ENCODE results near the gene CYP2S1. TPM values are rescaled to one million over a fixed set of nuclear protein-coding genes. Genes with fewer than 3 reads are reported as not detected.

The CYP2S1 gene
- total and polyA plus RNA-seq, 9 of the 15 experiments (the other 6 are each of a cell fraction or from before 2014, with no cell fraction given), result 0.07 to 1.9 (median 0.41) TPM

DNA sequence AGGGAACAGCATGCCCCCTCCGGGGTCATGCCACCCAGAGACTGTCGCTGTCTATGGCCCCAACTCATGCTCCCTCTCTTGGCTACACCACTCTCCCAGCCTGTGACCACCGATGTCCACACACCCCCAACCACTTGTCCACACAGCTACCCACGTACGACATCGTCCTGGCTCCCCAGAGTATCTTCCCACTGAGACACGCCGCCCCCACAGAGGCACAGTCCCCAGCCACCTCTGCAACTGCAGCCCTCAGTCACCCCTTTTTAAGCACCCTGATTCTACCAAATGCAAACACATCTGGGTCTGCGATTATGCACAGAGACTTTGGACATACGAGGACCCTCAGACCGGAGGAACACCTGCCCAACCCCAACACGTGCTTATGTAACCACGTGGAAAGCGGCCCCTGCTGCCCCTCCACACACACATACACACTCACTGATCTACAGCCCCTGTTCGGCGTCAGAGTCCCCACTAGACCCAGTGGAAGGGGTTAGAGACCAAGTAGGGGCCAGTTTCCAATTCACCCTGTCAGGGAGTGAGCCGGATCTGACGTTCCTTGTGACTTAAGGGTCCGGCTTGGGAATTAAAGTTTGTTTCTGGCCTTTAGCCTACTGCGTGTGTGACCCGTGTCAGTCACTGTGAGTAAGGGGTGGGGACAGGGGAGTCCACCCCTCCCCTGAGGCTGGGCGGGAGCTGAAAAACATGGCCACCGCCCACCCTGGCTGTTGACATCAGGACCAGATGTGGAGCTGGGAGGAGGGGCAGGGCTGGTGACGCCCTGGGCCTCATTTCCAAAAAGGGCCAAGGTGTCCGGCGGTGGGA, 14.1 kb downstream of the CYP2S1 start (continued):
- TF ChIP-seq ZBTB7A (IDR thresholded peaks at IDR 0.05; ENCODE audit: borderline replicate concordance, control insufficient read depth, low read depth, low read length), result peak; percentile 42; the same call in 1 of the 2 replicates
- TF ChIP-seq FOXK2 (conservative IDR thresholded peaks at IDR 0.05 in 1 of 2, IDR thresholded peaks at IDR 0.05 in 1 of 2; ENCODE audit: low read depth in 2 of 2), result peak; percentile 89 to 95
- no peak for TF ChIP-seq HDAC6 (IDR thresholded peaks at IDR 0.05; ENCODE audit: low read depth, low read length)
- peak; percentile 42 for TF ChIP-seq MEIS2 (IDR thresholded peaks at IDR 0.05; ENCODE audit: partially characterized antibody)
- TF ChIP-seq ILK (tag; IDR thresholded peaks at IDR 0.05; ENCODE audit: borderline replicate concordance, low read depth), result no peak
- TF ChIP-seq ZNF134 (CRISPR knock-in tag; conservative IDR thresholded peaks at IDR 0.05), result no peak
- no peak for TF ChIP-seq SIN3A (IDR thresholded peaks at IDR 0.05; ENCODE audit: borderline replicate concordance in 2 of 2, control insufficient read depth in 1 of 2, low read depth in 2 of 2, low read length in 2 of 2)
- TF ChIP-seq, protein P1, sequence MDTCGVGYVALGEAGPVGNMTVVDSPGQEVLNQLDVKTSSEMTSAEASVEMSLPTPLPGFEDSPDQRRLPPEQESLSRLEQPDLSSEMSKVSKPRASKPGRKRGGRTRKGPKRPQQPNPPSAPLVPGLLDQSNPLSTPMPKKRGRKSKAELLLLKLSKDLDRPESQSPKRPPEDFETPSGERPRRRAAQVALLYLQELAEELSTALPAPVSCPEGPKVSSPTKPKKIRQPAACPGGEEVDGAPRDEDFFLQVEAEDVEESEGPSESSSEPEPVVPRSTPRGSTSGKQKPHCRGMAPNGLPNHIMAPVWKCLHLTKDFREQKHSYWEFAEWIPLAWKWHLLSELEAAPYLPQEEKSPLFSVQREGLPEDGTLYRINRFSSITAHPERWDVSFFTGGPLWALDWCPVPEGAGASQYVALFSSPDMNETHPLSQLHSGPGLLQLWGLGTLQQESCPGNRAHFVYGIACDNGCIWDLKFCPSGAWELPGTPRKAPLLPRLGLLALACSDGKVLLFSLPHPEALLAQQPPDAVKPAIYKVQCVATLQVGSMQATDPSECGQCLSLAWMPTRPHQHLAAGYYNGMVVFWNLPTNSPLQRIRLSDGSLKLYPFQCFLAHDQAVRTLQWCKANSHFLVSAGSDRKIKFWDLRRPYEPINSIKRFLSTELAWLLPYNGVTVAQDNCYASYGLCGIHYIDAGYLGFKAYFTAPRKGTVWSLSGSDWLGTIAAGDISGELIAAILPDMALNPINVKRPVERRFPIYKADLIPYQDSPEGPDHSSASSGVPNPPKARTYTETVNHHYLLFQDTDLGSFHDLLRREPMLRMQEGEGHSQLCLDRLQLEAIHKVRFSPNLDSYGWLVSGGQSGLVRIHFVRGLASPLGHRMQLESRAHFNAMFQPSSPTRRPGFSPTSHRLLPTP (IDR thresholded peaks at IDR 0.05; ENCODE audit: borderline replicate concordance, extremely low read depth, insufficient read length), result no peak
- no peak for TF ChIP-seq CREB1 (IDR thresholded peaks at IDR 0.05)
- TF ChIP-seq CREB1 (CRISPR knock-in tag; IDR thresholded peaks at IDR 0.05), result peak; percentile 25; the same call in 1 of the 2 replicates
- TF ChIP-seq HCFC1 (IDR thresholded peaks at IDR 0.05; ENCODE audit: low read depth, low read length), result no peak
- TF ChIP-seq, protein P2, sequence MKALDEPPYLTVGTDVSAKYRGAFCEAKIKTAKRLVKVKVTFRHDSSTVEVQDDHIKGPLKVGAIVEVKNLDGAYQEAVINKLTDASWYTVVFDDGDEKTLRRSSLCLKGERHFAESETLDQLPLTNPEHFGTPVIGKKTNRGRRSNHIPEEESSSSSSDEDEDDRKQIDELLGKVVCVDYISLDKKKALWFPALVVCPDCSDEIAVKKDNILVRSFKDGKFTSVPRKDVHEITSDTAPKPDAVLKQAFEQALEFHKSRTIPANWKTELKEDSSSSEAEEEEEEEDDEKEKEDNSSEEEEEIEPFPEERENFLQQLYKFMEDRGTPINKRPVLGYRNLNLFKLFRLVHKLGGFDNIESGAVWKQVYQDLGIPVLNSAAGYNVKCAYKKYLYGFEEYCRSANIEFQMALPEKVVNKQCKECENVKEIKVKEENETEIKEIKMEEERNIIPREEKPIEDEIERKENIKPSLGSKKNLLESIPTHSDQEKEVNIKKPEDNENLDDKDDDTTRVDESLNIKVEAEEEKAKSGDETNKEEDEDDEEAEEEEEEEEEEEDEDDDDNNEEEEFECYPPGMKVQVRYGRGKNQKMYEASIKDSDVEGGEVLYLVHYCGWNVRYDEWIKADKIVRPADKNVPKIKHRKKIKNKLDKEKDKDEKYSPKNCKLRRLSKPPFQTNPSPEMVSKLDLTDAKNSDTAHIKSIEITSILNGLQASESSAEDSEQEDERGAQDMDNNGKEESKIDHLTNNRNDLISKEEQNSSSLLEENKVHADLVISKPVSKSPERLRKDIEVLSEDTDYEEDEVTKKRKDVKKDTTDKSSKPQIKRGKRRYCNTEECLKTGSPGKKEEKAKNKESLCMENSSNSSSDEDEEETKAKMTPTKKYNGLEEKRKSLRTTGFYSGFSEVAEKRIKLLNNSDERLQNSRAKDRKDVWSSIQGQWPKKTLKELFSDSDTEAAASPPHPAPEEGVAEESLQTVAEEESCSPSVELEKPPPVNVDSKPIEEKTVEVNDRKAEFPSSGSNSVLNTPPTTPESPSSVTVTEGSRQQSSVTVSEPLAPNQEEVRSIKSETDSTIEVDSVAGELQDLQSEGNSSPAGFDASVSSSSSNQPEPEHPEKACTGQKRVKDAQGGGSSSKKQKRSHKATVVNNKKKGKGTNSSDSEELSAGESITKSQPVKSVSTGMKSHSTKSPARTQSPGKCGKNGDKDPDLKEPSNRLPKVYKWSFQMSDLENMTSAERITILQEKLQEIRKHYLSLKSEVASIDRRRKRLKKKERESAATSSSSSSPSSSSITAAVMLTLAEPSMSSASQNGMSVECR (CRISPR knock-in tag; IDR thresholded peaks at IDR 0.05), result no peak
- TF ChIP-seq, protein P3, sequence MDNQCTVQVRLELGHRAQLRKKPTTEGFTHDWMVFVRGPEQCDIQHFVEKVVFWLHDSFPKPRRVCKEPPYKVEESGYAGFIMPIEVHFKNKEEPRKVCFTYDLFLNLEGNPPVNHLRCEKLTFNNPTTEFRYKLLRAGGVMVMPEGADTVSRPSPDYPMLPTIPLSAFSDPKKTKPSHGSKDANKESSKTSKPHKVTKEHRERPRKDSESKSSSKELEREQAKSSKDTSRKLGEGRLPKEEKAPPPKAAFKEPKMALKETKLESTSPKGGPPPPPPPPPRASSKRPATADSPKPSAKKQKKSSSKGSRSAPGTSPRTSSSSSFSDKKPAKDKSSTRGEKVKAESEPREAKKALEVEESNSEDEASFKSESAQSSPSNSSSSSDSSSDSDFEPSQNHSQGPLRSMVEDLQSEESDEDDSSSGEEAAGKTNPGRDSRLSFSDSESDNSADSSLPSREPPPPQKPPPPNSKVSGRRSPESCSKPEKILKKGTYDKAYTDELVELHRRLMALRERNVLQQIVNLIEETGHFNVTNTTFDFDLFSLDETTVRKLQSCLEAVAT (IDR thresholded peaks at IDR 0.05), result no peak
- peak; percentile 30 to 86 (median 64) for TF ChIP-seq YY1 (IDR thresholded peaks at IDR 0.05; ENCODE audit: borderline replicate concordance in 1 of 3, control insufficient read depth in 1 of 3, extremely low read depth in 1 of 3, insufficient read depth in 3 of 3, insufficient read length in 1 of 3, insufficient replicate concordance in 2 of 3, low read depth in 1 of 3, low read length in 2 of 3)
- TF ChIP-seq RCOR1 (IDR thresholded peaks at IDR 0.05; ENCODE audit: borderline replicate concordance in 1 of 2, low read depth in 2 of 2, low read length in 2 of 2), result 0 out of 4 replicates have a peak, but pooled peaks of 1 of the 2 experiments have one; percentile 29
